IPS DF 6.9 (cell line): ENCODE data around the gene SUSD3.
A peak's percentile ranks its signal among the peaks of the same experiment; 100 is the strongest.

Source experiments
- DNase-seq: peaks from one replicate; pipeline ENCODE4 v3.0.0-alpha.2; 2013; ENCODE audit warnings: low read depth, low spot score
- H3K27ac ChIP-seq: one replicate; pipeline ENCODE4 v1.5.1; 2013; ENCODE audit warnings: low read length, control low read depth
- H3K27me3 ChIP-seq: 2 replicates; pipeline ENCODE4 v1.6.1; 2013; ENCODE audit warnings: mild to moderate bottlenecking, low read length; ENCODE audit not compliant: control insufficient read depth, insufficient read depth
- H3K36me3 ChIP-seq: 2 replicates; pipeline ENCODE4 v1.6.1; 2013; ENCODE audit warnings: low read length; ENCODE audit not compliant: control insufficient read depth, insufficient read depth
- H3K4me1 ChIP-seq: 2 replicates; pipeline ENCODE4 v1.6.1; 2013; ENCODE audit warnings: low read length; ENCODE audit not compliant: control insufficient read depth, insufficient read depth
- H3K4me3 ChIP-seq: 2 replicates; pipeline ENCODE4 v1.5.1; 2013; ENCODE audit warnings: mild to moderate bottlenecking, low read length
- H3K9me3 ChIP-seq: 2 replicates; pipeline ENCODE4 v1.6.1; 2013; ENCODE audit warnings: low read length, inconsistent platforms; ENCODE audit not compliant: control insufficient read depth, insufficient read depth
- WGBS: extraction: QIAGEN DNeasy Blood & Tissue Kit; methylation state at CpG from one replicate; pipeline ENCODE4 v1.1.7; 2013; ENCODE audit warnings: mixed read lengths, missing lambda C conversion rate; ENCODE audit not compliant: insufficient read length, insufficient coverage; 5-methylcytosine and 5-hydroxymethylcytosine counted together

SUSD3 gene

GRCh38 chr9:93061791-93062763 is 3.6 kb downstream of the SUSD3 start:
- H3K9me3 ChIP-seq = no peaks in the 10 kb centered on the region
- no CpG with 5 or more reads among the region's 19 CpGs for WGBS
- no peaks in the 10 kb centered on the region for H3K27me3 ChIP-seq
- no peak for DNase-seq
- H3K36me3 ChIP-seq = no peaks in the 10 kb centered on the region
- H3K4me1 ChIP-seq = peaks cover 10% of the 10 kb centered on the region
- H3K4me3 ChIP-seq = no peak overlapping the region
- H3K27ac ChIP-seq = no peak overlapping the region

- no peak overlapping the region for H3K4me3 ChIP-seq
- H3K27ac ChIP-seq = no peak overlapping the region
- no peaks in the 10 kb centered on the region for H3K27me3 ChIP-seq
- WGBS = no CpG with 5 or more reads among the region's 12 CpGs
- H3K36me3 ChIP-seq = no peaks in the 10 kb centered on the region
- H3K9me3 ChIP-seq = no peaks in the 10 kb centered on the region
- H3K4me1 ChIP-seq = peaks cover 3% of the 10 kb centered on the region; the same call in 1 of the 2 replicates
- DNase-seq = no peak
Measured at GRCh38 chr9:93064392-93065134, 6.1 kb downstream of the SUSD3 start.

GRCh38 chr9:93065135-93065720 is 6.7 kb downstream of the SUSD3 start:
- Histone ChIP-seq H3K4me3 (no peak overlapping the region), H3K27me3 (no peaks in the 10 kb centered on the region)
- no peak for DNase-seq

GRCh38 chr9:93066978-93067603 is 8.6 kb downstream of the SUSD3 start:
- Histone ChIP-seq H3K36me3 (no peaks in the 10 kb centered on the region), H3K9me3 (no peaks in the 10 kb centered on the region), H3K4me3 (no peak overlapping the region), H3K4me1 (0 out of 2 replicates have a peak, but pooled peaks cover under 1% of the 10 kb centered on the region), H3K27me3 (no peaks in the 10 kb centered on the region), H3K27ac (no peak overlapping the region)
- DNase-seq = no peak
- WGBS = no CpG with 5 or more reads among the region's 3 CpGs

More at GRCh38 chr9:93065135-93065720, 6.7 kb downstream of the SUSD3 start:
- no peaks in the 10 kb centered on the region for H3K36me3 ChIP-seq
- H3K4me1 ChIP-seq = peaks cover 2% of the 10 kb centered on the region; the same call in 1 of the 2 replicates
- no CpG with 5 or more reads among the region's 15 CpGs for WGBS
- no peaks in the 10 kb centered on the region for H3K9me3 ChIP-seq
- H3K27ac ChIP-seq = no peak overlapping the region

GRCh38 chr9:93068956-93069355 is 10.5 kb downstream of the SUSD3 start:
- no peaks in the 10 kb centered on the region for H3K27me3 ChIP-seq
- no peaks in the 10 kb centered on the region for H3K4me1 ChIP-seq
- DNase-seq = no peak
- WGBS = no CpG with 5 or more reads among the region's 4 CpGs
- no peaks in the 10 kb centered on the region for H3K36me3 ChIP-seq
- no peak overlapping the region for H3K27ac ChIP-seq
- H3K9me3 ChIP-seq = no peaks in the 10 kb centered on the region
- no peak overlapping the region for H3K4me3 ChIP-seq

- WGBS = no CpG with 5 or more reads among the region's 7 CpGs
Measured at GRCh38 chr9:93071464-93071863, 13.0 kb downstream of the SUSD3 start.

GRCh38 chr9:93072383-93072795 is 13.9 kb downstream of the SUSD3 start:
- peaks cover 3% of the 10 kb centered on the region; the same call in 1 of the 2 replicates for H3K36me3 ChIP-seq
- no peaks in the 10 kb centered on the region for H3K4me1 ChIP-seq
- no CpG with 5 or more reads among the region's 5 CpGs for WGBS
- H3K27me3 ChIP-seq = no peaks in the 10 kb centered on the region
- no peak overlapping the region for H3K27ac ChIP-seq
- no peaks in the 10 kb centered on the region for H3K9me3 ChIP-seq
- DNase-seq = no peak
- H3K4me3 ChIP-seq = no peak overlapping the region

More at GRCh38 chr9:93071464-93071863, 13.0 kb downstream of the SUSD3 start:
- peak; percentile 64 for DNase-seq
- Histone ChIP-seq H3K27me3 (no peaks in the 10 kb centered on the region), H3K4me3 (no peak overlapping the region), H3K4me1 (no peaks in the 10 kb centered on the region), H3K27ac (no peak overlapping the region), H3K9me3 (no peaks in the 10 kb centered on the region), H3K36me3 (peaks cover 3% of the 10 kb centered on the region; the same call in 1 of the 2 replicates)

GRCh38 chr9:93076101-93076791 is 17.7 kb downstream of the SUSD3 start:
- Histone ChIP-seq H3K36me3 (peaks cover 3% of the 10 kb centered on the region; the same call in 1 of the 2 replicates), H3K4me1 (no peaks in the 10 kb centered on the region), H3K27ac (no peak overlapping the region), H3K27me3 (no peaks in the 10 kb centered on the region), H3K9me3 (no peaks in the 10 kb centered on the region), H3K4me3 (no peak overlapping the region)
- WGBS = no CpG with 5 or more reads among the region's 12 CpGs
- no peak for DNase-seq

- no peak overlapping the region for H3K27ac ChIP-seq
- H3K4me1 ChIP-seq = no peaks in the 10 kb centered on the region
- H3K4me3 ChIP-seq = no peak overlapping the region
- no CpG with 5 or more reads among the region's 2 CpGs for WGBS
- peaks cover 3% of the 10 kb centered on the region; the same call in 1 of the 2 replicates for H3K36me3 ChIP-seq
- no peaks in the 10 kb centered on the region for H3K27me3 ChIP-seq
- no peaks in the 10 kb centered on the region for H3K9me3 ChIP-seq
- DNase-seq = no peak
Measured at GRCh38 chr9:93076792-93077128, 18.3 kb downstream of the SUSD3 start.
